ENCODE results near the gene PLP2. TPM values are rescaled to one million over a fixed set of nuclear protein-coding genes. Genes with fewer than 3 reads are reported as not detected.

The PLP2 gene
- total and polyA plus RNA-seq, 2 of the 4 experiments (the other 2 are of a cell fraction): 22.6 to 156 TPM

GRCh38 chrX:49186125-49187027, 14.7 kb downstream of the PLP2 start, which contains the start of gene PRICKLE3 (continued):
- no peak for TF ChIP-seq RAD21 (IDR thresholded peaks at IDR 0.05; ENCODE audit: low read length)
- TF ChIP-seq MXI1 (IDR thresholded peaks at IDR 0.05; ENCODE audit: borderline replicate concordance, low read depth, low read length): no peak
- no peak for TF ChIP-seq CHD1 (IDR thresholded peaks at IDR 0.05; ENCODE audit: low read depth, low read length)

- dilution Hi-C loops (cut with HindIII; ENCODE audit: low sequenced_read_pairs, unreplicated experiment): no loop called here
Observed at GRCh38 chrX:49187028-49187394, 15.3 kb downstream of the PLP2 start.

More at GRCh38 chrX:49187028-49187394, 15.3 kb downstream of the PLP2 start:
- intact Hi-C loops (cut with micrococcal nuclease): no loop called here
- peaks cover 2% of the 10 kb centered on the region; the same call in 1 of the 2 replicates for H3K36me3 ChIP-seq (ENCODE audit: control insufficient read depth, insufficient read depth, low read length)
- no peak overlapping the region for H2BK5ac ChIP-seq (ENCODE audit: low read depth, low read length, poor library complexity, severe bottlenecking)
- H4K91ac ChIP-seq (ENCODE audit: insufficient read depth, low read depth, low read length): no peak overlapping the region
- no peaks in the 10 kb centered on the region for H3K9me3 ChIP-seq (ENCODE audit: control insufficient read depth, insufficient read depth, low read length)
- no peak overlapping the region for H2BK120ac ChIP-seq (ENCODE audit: low read depth, low read length)
- no peak overlapping the region for H2AFZ ChIP-seq (replicated peaks; ENCODE audit: low read length, poor library complexity)
- no peak overlapping the region for H2BK15ac ChIP-seq (ENCODE audit: low read depth, low read length)
- no peak overlapping the region for H3K4me3 ChIP-seq (ENCODE audit: insufficient read depth, low read depth, low read length)
- in situ Hi-C loops (cut with MboI; ENCODE audit: low sequenced_read_pairs): no loop called here
- no peak overlapping the region for H3K56ac ChIP-seq (ENCODE audit: extremely low read depth, insufficient read depth, low read length)
- H3K18ac ChIP-seq (ENCODE audit: low read depth, low read length): no peak overlapping the region
- no peak overlapping the region for H2AK5ac ChIP-seq (ENCODE audit: low read depth, low read length)
- H4K8ac ChIP-seq (ENCODE audit: low read depth in 2 of 2, low read length in 2 of 2): no peak overlapping the region; a peak in 1 of 4 replicates
- TF ChIP-seq POLR2A (IDR thresholded peaks at IDR 0.05; ENCODE audit: low read depth, low read length) (no peak), CEBPB (IDR thresholded peaks at IDR 0.05; ENCODE audit: low read depth, low read length) (no peak), CHD1 (IDR thresholded peaks at IDR 0.05; ENCODE audit: low read depth, low read length) (no peak), MAFK (IDR thresholded peaks at IDR 0.05; ENCODE audit: low read depth, low read length) (no peak), RFX5 (IDR thresholded peaks at IDR 0.05; ENCODE audit: low read depth, low read length) (no peak), RAD21 (IDR thresholded peaks at IDR 0.05; ENCODE audit: low read length) (no peak)
- no peak for ATAC-seq (ENCODE audit: low read depth)
- DNase-seq: no peak
- no peak overlapping the region for H2BK20ac ChIP-seq (ENCODE audit: low read depth, low read length)
- peaks cover 3% of the 10 kb centered on the region for H3K4me1 ChIP-seq (ENCODE audit: control insufficient read depth, insufficient read depth, low read length)
- no peak overlapping the region for H3K23ac ChIP-seq (ENCODE audit: low read depth, low read length)
- peaks cover 5 to 22% of the 10 kb centered on the region in 2 experiments; a peak in 2 of 4 replicates for H3K79me1 ChIP-seq (ENCODE audit: low read depth in 1 of 2, low read length in 2 of 2)
- WGBS, 2 experiments (ENCODE audit: extremely low coverage in 2 of 2, insufficient read length in 1 of 2): no CpG with 5 or more reads among the region's 15 CpGs
- ChIA-PET CTCF (no interaction called here), POLR2A (ENCODE audit: unreplicated experiment) (no interaction called here)
- H2AK9ac ChIP-seq (replicated peaks; ENCODE audit: low read depth, low read length, poor library complexity): no peak overlapping the region
- no peak overlapping the region for H3K4me2 ChIP-seq (ENCODE audit: low read depth, low read length)
- no peak overlapping the region for H3K14ac ChIP-seq (replicated peaks; ENCODE audit: low read depth, low read length)
- no peak overlapping the region for H3K4ac ChIP-seq (ENCODE audit: low read depth, low read length)
- H3K9me1 ChIP-seq (ENCODE audit: insufficient read depth, low read length): peaks cover 3% of the 10 kb centered on the region; the same call in 1 of the 2 replicates
- BruUV-seq (replicated peaks): no TSS peak
- no peaks in the 10 kb centered on the region for H3K27me3 ChIP-seq (ENCODE audit: control insufficient read depth, insufficient read depth, low read length)
- H4K5ac ChIP-seq (ENCODE audit: low read depth, low read length): no peak overlapping the region
- H4K20me1 ChIP-seq (ENCODE audit: insufficient read depth, low read length): no peaks in the 10 kb centered on the region
- no peak overlapping the region for H3K9ac ChIP-seq (ENCODE audit: low read depth, low read length)
- no peak overlapping the region for H3K27ac ChIP-seq (ENCODE audit: insufficient read depth, low read length)

Data from IMR-90 (cell line).